Measurements from ENCODE around the gene AQR.

Gene AQR

DNA sequence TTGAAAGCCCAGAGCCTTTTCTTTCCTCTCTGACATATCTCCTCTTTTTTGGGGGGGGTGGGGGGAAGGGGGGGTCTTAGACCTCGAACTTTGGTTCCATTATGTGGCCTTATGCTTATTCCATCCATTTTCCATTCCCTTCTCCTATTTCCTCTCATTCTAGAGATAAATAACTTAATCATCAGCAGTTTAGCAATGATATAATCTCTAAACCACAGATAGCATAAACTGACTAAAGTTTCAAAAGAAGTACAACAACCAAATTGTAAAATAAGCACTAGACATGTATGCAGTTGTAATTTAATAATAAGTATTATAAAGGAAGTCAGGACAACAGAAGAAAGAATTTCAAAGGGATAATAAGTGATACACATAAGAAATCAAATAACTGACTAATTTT is 64.5 kb downstream of the AQR start:
- no peak overlapping the region for H3K4me3 ChIP-seq (replicated peaks in 1 of 2; ENCODE audit: low read depth in 2 of 2, low read length in 2 of 2)
- TF ChIP-seq, protein P1, sequence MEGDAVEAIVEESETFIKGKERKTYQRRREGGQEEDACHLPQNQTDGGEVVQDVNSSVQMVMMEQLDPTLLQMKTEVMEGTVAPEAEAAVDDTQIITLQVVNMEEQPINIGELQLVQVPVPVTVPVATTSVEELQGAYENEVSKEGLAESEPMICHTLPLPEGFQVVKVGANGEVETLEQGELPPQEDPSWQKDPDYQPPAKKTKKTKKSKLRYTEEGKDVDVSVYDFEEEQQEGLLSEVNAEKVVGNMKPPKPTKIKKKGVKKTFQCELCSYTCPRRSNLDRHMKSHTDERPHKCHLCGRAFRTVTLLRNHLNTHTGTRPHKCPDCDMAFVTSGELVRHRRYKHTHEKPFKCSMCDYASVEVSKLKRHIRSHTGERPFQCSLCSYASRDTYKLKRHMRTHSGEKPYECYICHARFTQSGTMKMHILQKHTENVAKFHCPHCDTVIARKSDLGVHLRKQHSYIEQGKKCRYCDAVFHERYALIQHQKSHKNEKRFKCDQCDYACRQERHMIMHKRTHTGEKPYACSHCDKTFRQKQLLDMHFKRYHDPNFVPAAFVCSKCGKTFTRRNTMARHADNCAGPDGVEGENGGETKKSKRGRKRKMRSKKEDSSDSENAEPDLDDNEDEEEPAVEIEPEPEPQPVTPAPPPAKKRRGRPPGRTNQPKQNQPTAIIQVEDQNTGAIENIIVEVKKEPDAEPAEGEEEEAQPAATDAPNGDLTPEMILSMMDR (IDR thresholded peaks at IDR 0.05; ENCODE audit: low read depth, low read length), result no peak
- no peak for DNase-seq (ENCODE audit: low read depth in 2 of 2)

DNA sequence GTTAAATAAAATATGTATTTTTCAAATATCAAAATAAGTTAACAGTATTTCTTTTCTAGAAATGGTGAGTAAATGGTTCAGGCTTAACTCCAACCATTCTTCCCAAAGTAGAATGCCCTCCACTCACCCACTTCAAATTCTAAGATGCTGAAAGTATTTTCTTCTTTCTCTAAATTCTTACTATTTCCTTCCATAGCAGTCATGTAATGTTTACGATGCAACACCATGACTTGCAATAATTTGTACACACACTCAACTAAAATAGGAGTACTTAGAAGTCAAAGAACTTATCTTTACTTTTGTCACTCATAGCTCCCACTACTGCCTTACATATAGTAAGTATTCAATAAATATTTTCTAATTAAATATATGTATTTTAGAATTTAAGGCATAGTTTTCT is 65.0 kb downstream of the AQR start:
- no peak for DNase-seq (ENCODE audit: low read depth in 2 of 2)
- H3K4me3 ChIP-seq (replicated peaks in 1 of 2; ENCODE audit: low read depth in 2 of 2, low read length in 2 of 2), result no peak overlapping the region
- TF ChIP-seq, protein P1 (IDR thresholded peaks at IDR 0.05; ENCODE audit: low read depth, low read length), result no peak

DNA sequence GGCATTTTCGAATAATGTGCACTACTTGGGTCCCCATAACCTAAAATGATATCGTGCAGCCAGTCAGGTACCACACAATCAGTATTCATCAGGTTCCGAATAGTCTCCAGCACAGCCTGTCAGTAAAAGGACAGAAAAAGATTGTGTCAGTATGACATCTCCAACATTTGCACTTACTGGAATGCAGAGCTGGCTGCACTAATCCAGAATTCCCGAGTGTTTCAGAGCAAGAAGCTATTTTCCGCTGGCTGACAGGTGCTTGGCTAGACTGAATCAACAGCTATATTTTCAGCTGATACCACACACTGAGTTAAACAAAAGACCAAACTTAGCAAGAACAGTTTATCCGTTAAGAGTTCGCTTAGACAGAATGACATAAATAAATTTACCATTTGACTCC is 68.8 kb downstream of the AQR start:
- no peak overlapping the region for H3K4me3 ChIP-seq (replicated peaks in 1 of 2; ENCODE audit: low read depth in 2 of 2, low read length in 2 of 2)
- DNase-seq (ENCODE audit: low read depth in 2 of 2), result no peak
- TF ChIP-seq, protein P1 (IDR thresholded peaks at IDR 0.05; ENCODE audit: low read depth, low read length), result no peak

DNA sequence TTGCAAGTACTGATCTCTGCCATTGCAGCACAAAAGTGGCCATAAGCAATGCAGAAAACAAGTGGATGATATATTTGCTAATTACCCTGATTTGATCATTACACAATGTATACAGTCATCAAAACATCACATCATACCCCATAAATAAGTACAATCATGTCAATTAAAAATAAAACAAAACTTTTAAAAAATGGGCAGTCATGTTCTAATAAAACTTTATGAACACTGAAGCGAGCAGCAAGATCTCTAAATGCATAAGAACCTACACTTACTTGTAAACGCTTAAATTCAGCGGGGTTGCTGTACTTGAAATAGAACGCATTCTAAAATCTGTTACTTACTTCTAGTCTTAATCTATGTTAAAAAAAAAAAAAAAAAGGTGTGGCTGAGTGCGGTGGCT is 73.4 kb downstream of the AQR start:
- TF ChIP-seq, protein P1 (IDR thresholded peaks at IDR 0.05; ENCODE audit: low read depth, low read length), result no peak
- DNase-seq (ENCODE audit: low read depth in 2 of 2), result no peak
- no peak overlapping the region for H3K4me3 ChIP-seq (replicated peaks in 1 of 2; ENCODE audit: low read depth in 2 of 2, low read length in 2 of 2)

DNA sequence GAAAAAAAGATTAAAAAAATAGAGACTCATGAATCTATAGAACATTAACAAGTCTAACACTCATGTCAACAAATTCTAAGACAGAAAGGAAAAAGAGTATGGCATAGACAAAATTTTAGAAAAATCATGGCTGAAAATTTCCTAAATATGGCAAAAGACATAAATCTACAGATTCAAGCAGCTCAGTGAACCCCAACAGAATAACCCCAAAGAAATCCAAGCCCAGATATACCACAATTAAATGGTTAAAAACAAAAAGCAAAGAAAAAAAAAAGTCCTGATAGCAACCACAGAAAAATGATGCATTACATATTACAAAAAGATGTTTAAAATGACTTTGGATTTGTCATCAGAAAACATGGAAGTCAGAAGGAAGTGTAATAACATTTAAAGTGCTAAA is 75.6 kb downstream of the AQR start:
- H3K4me3 ChIP-seq (replicated peaks in 1 of 2; ENCODE audit: low read depth in 2 of 2, low read length in 2 of 2), result no peak overlapping the region
- TF ChIP-seq, protein P1 (IDR thresholded peaks at IDR 0.05; ENCODE audit: low read depth, low read length), result no peak
- no peak for DNase-seq (ENCODE audit: low read depth in 2 of 2)

DNA sequence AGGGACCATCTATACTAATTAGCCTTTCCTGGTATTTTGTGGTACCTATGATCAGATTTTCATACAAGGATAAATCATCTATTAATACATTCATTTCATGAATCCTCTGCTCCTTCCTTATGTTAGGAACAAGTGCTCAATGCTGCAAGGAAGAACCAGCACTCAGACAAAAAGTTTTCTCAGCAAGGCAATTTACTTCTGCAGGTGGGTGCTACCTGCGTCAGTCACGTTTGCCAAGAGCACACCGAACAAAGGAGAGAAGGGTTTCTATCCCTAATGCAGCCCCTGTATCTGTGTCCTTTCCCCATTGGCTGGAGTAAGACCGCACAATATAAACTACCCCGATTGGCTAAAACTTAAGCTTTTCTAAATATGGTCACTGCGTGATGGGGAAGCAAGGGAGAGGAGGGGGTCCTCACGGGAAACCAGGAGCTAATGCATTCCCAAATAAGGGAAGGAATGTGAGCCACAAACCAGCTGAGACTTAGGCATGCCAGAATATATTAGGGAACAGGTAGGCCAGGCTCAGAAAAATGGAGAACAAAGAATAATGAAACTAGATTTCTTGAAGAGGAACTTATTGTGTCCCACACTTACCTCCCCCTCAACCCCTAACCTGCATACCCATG is 76.5 kb downstream of the AQR start:
- no peak overlapping the region for H3K4me3 ChIP-seq (replicated peaks in 1 of 2; ENCODE audit: low read depth in 2 of 2, low read length in 2 of 2)
- DNase-seq (ENCODE audit: low read depth in 2 of 2), result no peak
- TF ChIP-seq, protein P1 (IDR thresholded peaks at IDR 0.05; ENCODE audit: low read depth, low read length), result no peak

DNA sequence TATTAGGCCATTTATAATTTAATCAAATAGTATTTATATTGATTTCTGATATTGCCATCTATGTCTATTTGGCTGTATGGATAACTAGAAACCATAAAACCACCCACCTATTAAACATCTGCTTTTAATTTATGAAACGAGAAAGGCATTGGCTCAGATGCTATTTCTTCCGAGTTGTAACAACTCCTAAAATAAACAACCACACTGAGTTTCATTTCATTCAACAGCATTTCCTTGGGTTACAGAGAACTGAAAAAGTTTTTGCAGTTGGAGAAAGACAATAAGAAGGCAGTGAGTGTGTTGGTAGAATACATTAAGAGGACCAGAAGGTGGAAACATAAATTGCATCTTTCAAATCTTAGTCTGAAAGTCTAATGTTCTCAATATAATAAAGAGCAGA is 79.1 kb downstream of the AQR start:
- TF ChIP-seq, protein P1 (IDR thresholded peaks at IDR 0.05; ENCODE audit: low read depth, low read length), result no peak
- DNase-seq (ENCODE audit: low read depth in 2 of 2), result no peak
- H3K4me3 ChIP-seq (replicated peaks in 1 of 2; ENCODE audit: low read depth in 2 of 2, low read length in 2 of 2), result no peak overlapping the region
